ENCODE results near the gene DOCK6. TPM values are rescaled to one million over a fixed set of nuclear protein-coding genes. Genes with fewer than 3 reads are reported as not detected.

Gene DOCK6
- total RNA-seq, 2 experiments from 2014 or later: 0.13 to 0.76 TPM

DNA sequence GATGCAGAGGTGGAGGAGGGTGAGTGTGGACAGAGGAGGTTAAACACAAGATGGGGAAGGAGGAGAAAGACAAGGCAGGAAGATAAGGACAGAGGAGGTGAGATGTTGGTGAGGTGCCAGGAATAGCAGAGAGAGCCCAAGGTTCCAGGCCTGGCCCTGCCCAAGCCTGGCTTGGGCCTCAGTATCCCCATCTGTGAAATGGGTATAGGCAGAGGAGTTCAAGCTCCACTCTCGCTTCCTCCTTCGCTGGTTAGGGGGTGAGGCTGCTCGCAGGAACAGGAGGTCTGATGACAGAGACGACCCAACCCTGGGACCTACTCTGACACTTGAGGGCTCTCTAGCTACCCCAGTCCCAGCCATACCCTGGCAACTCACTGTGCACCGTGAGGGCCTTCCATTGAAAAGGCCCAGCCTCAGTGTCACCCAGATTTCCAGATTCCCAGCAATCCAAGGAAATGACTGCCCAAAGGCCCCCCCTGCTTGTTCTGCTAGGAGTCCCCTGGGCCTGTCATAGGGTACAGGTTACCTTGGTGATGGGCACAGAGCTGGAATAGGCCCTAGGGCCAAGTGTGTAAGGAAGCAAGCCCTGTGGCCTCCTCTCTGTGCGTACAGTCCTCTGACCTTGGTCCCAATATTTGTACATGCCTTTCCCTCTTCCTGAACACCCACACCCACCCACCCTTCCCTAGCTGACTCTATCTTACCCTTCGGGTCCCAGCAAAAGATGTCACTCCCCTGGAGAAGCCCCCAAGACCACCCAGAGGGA lies 31.5 kb downstream of the DOCK6 start:
- ATAC-seq (no peak), DNase-seq (no peak)
- Mint-ChIP-seq H3K4me3 (no peak overlapping the region), H3K27me3 (ENCODE audit: low read depth) (no peaks in the 10 kb centered on the region), H3K36me3 (ENCODE audit: low read depth) (no peaks in the 10 kb centered on the region), H3K4me1 (ENCODE audit: low read depth) (peaks cover 4% of the 10 kb centered on the region), H3K27ac (no peak overlapping the region), H3K9me3 (ENCODE audit: insufficient read depth) (no peaks in the 10 kb centered on the region)
- ChIA-PET CTCF (interaction anchor here (1.1 kb wide), 1 partner anchor 105 kb away, joined by 3 read pairs; no protein-coding TSS in a partner anchor), POLR2A (no interaction called here)

GRCh38 chr19:11227195-11227886 lies 35.0 kb downstream of the DOCK6 start:
- no peaks in the 10 kb centered on the region for H3K4me1 Mint-ChIP-seq (ENCODE audit: low read depth)
- H3K4me3 Mint-ChIP-seq: no peak overlapping the region
- ATAC-seq (peak; percentile 57), DNase-seq (peak; percentile 30)
- ChIA-PET POLR2A (no interaction called here), CTCF (no interaction called here)
- H3K27ac Mint-ChIP-seq: no peak overlapping the region
- H3K27me3 Mint-ChIP-seq (ENCODE audit: low read depth): no peaks in the 10 kb centered on the region
- no peaks in the 10 kb centered on the region for H3K36me3 Mint-ChIP-seq (ENCODE audit: low read depth)
- H3K9me3 Mint-ChIP-seq (ENCODE audit: insufficient read depth): no peaks in the 10 kb centered on the region

DNA sequence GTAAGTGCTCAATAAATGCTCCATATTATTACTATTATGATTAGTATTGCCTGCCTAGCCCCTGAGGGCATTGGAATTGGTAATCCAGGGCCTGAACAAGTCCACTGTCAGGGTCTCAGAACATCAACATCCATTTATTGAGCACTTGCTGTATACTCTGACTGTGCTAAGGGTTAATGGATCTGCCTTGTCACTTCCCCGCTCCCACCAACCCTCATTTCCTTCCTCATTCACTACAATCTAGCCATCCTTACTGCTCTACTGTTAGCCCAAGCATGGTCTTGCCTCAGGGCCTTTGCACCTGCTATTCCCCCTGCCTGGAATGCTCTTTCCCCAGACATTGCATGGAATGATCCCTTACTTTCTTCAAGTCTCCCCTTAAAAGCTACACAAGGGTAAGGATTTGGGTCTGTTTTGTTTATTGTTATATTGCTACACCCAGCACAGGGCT lies 35.6 kb downstream of the DOCK6 start:
- no peaks in the 10 kb centered on the region for H3K27me3 Mint-ChIP-seq (ENCODE audit: low read depth)
- no peaks in the 10 kb centered on the region for H3K36me3 Mint-ChIP-seq (ENCODE audit: low read depth)
- POLR2A ChIA-PET: no interaction called here
- CTCF ChIA-PET: no interaction called here
- no peak for DNase-seq
- H3K4me1 Mint-ChIP-seq (ENCODE audit: low read depth): no peaks in the 10 kb centered on the region
- H3K27ac Mint-ChIP-seq: no peak overlapping the region
- no peak overlapping the region for H3K4me3 Mint-ChIP-seq
- H3K9me3 Mint-ChIP-seq (ENCODE audit: insufficient read depth): no peaks in the 10 kb centered on the region
- no peak for ATAC-seq

DNA sequence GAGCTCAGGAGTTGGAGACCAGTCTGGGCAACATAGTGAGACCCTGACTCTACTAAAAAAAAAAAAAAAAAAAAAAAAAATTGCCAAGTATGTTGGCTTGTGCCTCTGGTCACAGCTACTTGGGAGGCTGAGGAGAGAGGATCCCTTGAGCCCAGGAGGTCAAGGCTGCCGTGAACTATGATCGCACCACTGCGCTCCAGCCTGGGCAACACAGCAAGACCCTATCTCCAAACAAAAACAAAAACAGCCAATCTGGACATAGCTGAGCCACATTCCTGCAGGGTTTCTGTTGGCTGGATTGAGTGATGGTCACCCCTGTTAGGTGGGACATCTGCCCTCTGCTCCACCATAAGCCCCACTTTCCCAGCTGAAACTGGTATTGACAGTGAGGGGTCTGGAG lies 36.5 kb downstream of the DOCK6 start:
- peaks cover 6% of the 10 kb centered on the region for H3K9me3 Mint-ChIP-seq (ENCODE audit: insufficient read depth)
- no peaks in the 10 kb centered on the region for H3K36me3 Mint-ChIP-seq (ENCODE audit: low read depth)
- ATAC-seq (no peak), DNase-seq (no peak)
- no peaks in the 10 kb centered on the region for H3K4me1 Mint-ChIP-seq (ENCODE audit: low read depth)
- CTCF ChIA-PET: no interaction called here
- no peak overlapping the region for H3K27ac Mint-ChIP-seq
- POLR2A ChIA-PET: no interaction called here
- no peak overlapping the region for H3K4me3 Mint-ChIP-seq
- no peaks in the 10 kb centered on the region for H3K27me3 Mint-ChIP-seq (ENCODE audit: low read depth)

- Mint-ChIP-seq H3K27me3 (ENCODE audit: low read depth) (no peaks in the 10 kb centered on the region), H3K4me1 (ENCODE audit: low read depth) (no peaks in the 10 kb centered on the region), H3K27ac (no peak overlapping the region), H3K4me3 (no peak overlapping the region), H3K36me3 (ENCODE audit: low read depth) (no peaks in the 10 kb centered on the region), H3K9me3 (ENCODE audit: insufficient read depth) (peaks cover 10% of the 10 kb centered on the region)
- DNase-seq (no peak), ATAC-seq (no peak)
- CTCF ChIA-PET: no interaction called here
- POLR2A ChIA-PET: no interaction called here
Measured at GRCh38 chr19:11225172-11225571, 37.2 kb downstream of the DOCK6 start.

DNA sequence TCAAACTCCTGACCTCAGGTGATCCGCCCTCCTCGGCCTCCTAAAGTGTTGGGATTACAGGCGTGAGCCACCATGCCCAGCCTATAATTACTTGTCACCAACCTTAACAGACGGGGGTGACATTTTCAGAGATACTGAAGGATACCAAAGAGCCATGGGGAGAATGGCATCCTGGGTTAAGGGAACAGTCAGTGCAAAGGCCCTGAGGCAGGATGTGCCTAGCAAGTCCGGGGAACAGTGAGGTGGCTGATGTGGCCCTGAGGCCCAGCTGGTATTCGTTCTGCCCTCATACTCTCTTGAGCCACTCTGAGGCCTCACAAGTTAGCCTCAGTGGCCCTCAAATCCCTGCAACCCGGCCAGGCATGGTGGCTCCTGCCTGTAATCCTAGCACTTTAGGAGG lies 37.9 kb downstream of the DOCK6 start:
- DNase-seq (no peak), ATAC-seq (no peak)
- Mint-ChIP-seq H3K27me3 (ENCODE audit: low read depth) (no peaks in the 10 kb centered on the region), H3K27ac (no peak overlapping the region), H3K36me3 (ENCODE audit: low read depth) (no peaks in the 10 kb centered on the region), H3K4me3 (no peak overlapping the region), H3K4me1 (ENCODE audit: low read depth) (no peaks in the 10 kb centered on the region), H3K9me3 (ENCODE audit: insufficient read depth) (peaks cover 10% of the 10 kb centered on the region)
- CTCF ChIA-PET: interaction anchor here (0.8 kb wide), 1 partner anchor 19 kb away, joined by 3 read pairs; no protein-coding TSS in a partner anchor
- POLR2A ChIA-PET: no interaction called here

- no peak overlapping the region for H3K27ac Mint-ChIP-seq
- no peak overlapping the region for H3K4me3 Mint-ChIP-seq
- DNase-seq: no peak
Measured at GRCh38 chr19:11223200-11223599, 39.1 kb downstream of the DOCK6 start.

GRCh38 chr19:11221082-11221598 lies 41.2 kb downstream of the DOCK6 start:
- Mint-ChIP-seq H3K27ac (no peak overlapping the region), H3K36me3 (ENCODE audit: low read depth) (no peaks in the 10 kb centered on the region), H3K4me3 (no peak overlapping the region), H3K4me1 (ENCODE audit: low read depth) (no peaks in the 10 kb centered on the region), H3K27me3 (ENCODE audit: low read depth) (no peaks in the 10 kb centered on the region), H3K9me3 (ENCODE audit: insufficient read depth) (peaks cover 10% of the 10 kb centered on the region)
- DNase-seq (no peak), ATAC-seq (no peak)
- CTCF ChIA-PET: no interaction called here
- POLR2A ChIA-PET: no interaction called here

More at GRCh38 chr19:11223200-11223599, 39.1 kb downstream of the DOCK6 start:
- ChIA-PET POLR2A (no interaction called here), CTCF (no interaction called here)
- Mint-ChIP-seq H3K27me3 (ENCODE audit: low read depth) (no peaks in the 10 kb centered on the region), H3K4me1 (ENCODE audit: low read depth) (no peaks in the 10 kb centered on the region), H3K9me3 (ENCODE audit: insufficient read depth) (peaks cover 10% of the 10 kb centered on the region), H3K36me3 (ENCODE audit: low read depth) (no peaks in the 10 kb centered on the region)
- no peak for ATAC-seq

DNA sequence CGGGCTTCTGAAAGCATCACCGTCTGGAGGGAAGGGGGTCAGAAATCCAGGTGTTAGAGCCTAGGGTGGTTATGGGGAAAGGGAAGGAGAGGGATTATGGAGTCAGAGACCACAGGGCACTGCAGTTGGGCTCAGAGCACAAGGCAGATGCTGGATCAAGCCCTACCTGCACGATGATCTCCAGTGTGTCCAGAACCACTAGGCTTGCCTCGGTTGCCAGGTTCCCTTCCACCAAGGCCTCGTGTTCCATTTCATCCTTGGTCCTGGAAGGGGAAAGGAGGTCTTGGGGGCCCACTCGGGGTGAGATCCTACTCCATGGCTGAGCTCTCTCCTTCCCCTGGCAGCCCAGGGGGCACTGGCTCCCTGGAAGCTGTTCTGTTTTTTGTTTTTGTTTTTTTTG lies 47.9 kb downstream of the DOCK6 start:
- Mint-ChIP-seq H3K4me1 (ENCODE audit: low read depth) (no peaks in the 10 kb centered on the region), H3K4me3 (no peak overlapping the region), H3K9me3 (ENCODE audit: insufficient read depth) (no peaks in the 10 kb centered on the region), H3K27me3 (ENCODE audit: low read depth) (no peaks in the 10 kb centered on the region), H3K36me3 (ENCODE audit: low read depth) (no peaks in the 10 kb centered on the region), H3K27ac (no peak overlapping the region)
- ATAC-seq: no peak
- ChIA-PET POLR2A (no interaction called here), CTCF (no interaction called here)
- no peak for DNase-seq

DNA sequence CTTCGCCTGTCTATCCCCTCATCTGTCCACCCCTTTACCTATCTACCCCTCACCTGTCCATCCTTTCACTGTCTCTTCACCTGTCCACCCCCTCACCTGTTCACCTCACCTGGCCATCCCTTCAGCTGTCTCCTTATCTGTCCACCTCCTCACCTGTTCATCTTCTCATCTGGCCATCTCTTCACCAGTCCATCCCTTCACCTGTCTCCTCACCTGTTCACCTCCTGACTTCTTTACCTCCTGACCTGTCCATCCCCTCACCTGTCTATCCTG lies 51.7 kb downstream of the DOCK6 start:
- ChIA-PET CTCF (no interaction called here), POLR2A (interaction anchor here (0.6 kb wide), 1 partner anchor 8 kb away, joined by 3 read pairs; no protein-coding TSS in a partner anchor)
- ATAC-seq (no peak), DNase-seq (no peak)
- H3K27ac Mint-ChIP-seq: no peak overlapping the region
- no peaks in the 10 kb centered on the region for H3K36me3 Mint-ChIP-seq (ENCODE audit: low read depth)
- H3K9me3 Mint-ChIP-seq (ENCODE audit: insufficient read depth): no peaks in the 10 kb centered on the region
- no peaks in the 10 kb centered on the region for H3K4me1 Mint-ChIP-seq (ENCODE audit: low read depth)
- H3K27me3 Mint-ChIP-seq (ENCODE audit: low read depth): no peaks in the 10 kb centered on the region
- no peak overlapping the region for H3K4me3 Mint-ChIP-seq

DNA sequence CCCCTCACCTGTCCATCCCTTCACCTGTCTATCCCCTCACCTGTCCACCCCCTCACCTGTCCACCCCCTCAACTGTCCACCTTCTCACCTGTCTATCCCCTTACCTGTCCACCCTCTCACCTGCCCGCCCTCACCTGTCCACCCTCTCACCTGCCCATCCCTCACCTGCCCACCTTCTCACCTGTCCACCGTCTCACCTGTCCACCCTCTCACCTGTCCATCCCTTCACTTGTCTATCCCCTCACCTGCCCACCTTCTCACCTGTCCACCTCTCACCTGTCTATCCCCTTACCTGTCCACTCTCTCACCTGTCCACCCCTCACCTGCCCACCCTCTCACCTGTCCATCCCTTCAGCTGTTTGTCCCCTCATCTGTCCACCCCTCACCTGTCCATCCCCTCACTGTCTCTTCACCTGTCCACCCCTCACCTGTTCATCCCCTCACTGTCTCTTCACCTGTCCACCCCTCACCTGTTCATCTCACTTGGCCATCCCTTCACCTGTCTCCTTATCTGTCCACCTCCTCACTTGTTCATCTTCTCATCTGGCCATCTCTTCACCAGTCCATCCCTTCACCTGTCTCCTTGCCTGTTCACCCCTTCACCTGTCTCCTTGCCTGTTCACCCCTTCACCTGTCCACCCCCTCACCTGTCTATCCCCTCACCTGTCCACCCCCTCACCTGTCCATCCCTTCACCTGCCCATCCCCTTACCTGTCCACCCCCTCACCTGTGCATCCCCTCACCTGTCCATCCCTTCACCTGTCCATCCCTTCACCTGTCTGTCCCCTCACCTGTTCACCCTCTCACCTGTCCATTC lies 52.3 kb downstream of the DOCK6 start:
- ChIA-PET POLR2A (no interaction called here), CTCF (no interaction called here)
- no peak overlapping the region for H3K27ac Mint-ChIP-seq
- H3K4me3 Mint-ChIP-seq: no peak overlapping the region
- DNase-seq (no peak), ATAC-seq (no peak)
- no peaks in the 10 kb centered on the region for H3K27me3 Mint-ChIP-seq (ENCODE audit: low read depth)
- no peaks in the 10 kb centered on the region for H3K36me3 Mint-ChIP-seq (ENCODE audit: low read depth)
- no peaks in the 10 kb centered on the region for H3K9me3 Mint-ChIP-seq (ENCODE audit: insufficient read depth)
- H3K4me1 Mint-ChIP-seq (ENCODE audit: low read depth): no peaks in the 10 kb centered on the region
